HepG2 (cell line): ENCODE measurements around the gene CHMP5. TPM values are rescaled to one million over a fixed set of nuclear protein-coding genes. Genes with fewer than 3 reads are reported as not detected.

Experiments used
- ATAC-seq: fragments of 200-7000 bp; cut with Tn5 transposase; 3 replicates; pipeline ENCODE4 v1.9.1; 2020; ENCODE audit warnings: mild to moderate bottlenecking, moderate library complexity
- BruUV-seq: library from RNA; stranded (reverse); fragments of 400-500 nt; replicated peaks from 2 replicates; lab custom pipeline; 2021; lab: Mats Ljungman, UMichigan
- CTCF ChIA-PET: fragments of 300-600 bp; formaldehyde crosslinking; extraction: SDS; loops from one replicate; lab custom pipeline; 2021; ENCODE audit warnings: low total read pairs, inconsistent platforms, low intra/inter-chr PET ratio; lab: Yijun Ruan, JAX
- POLR2A ChIA-PET: fragments of 350-600 bp; sonication (Branson Sonifier 250); formaldehyde crosslinking; loops from one replicate; lab custom pipeline; 2020; ENCODE audit warnings: antibody characterized with exemption, inconsistent platforms; lab: Yijun Ruan, JAX
- DNase-seq: peaks from one replicate; pipeline ENCODE4 v3.0.0-alpha.2; 2015; ENCODE audit warnings: low spot score
- FAIRE-seq: peaks from 3 replicates; lab custom pipeline; 2011; peaks lifted over from hg19 to GRCh38; lab: Jason Lieb, UNC
- H2AFZ ChIP-seq: one replicate; pipeline ENCODE4 v1.6.1; 2011; ENCODE audit warnings: low read length, inconsistent platforms
- H3K27ac ChIP-seq: fragments of 300-600 bp; 3 replicates; pipeline ENCODE4 v1.8.0; 2011; ENCODE audit warnings: mixed run types, mild to moderate bottlenecking, mixed read lengths, low read length, inconsistent platforms; ENCODE audit not compliant: insufficient read depth; ENCODE audit errors: extremely low read length
- H3K27me3 ChIP-seq, 2 experiments: fragments of 200-600 bp in 1 of 2; 2 replicates in 1 of 2; 3 replicates in 1 of 2; pipeline versions ENCODE4 v1.6.0 to v1.8.0; 2011; ENCODE audit warnings: low read length in 2 of 2, mild to moderate bottlenecking in 2 of 2, moderate library complexity in 2 of 2, inconsistent platforms in 1 of 2; ENCODE audit not compliant: insufficient read depth in 2 of 2, control insufficient read depth in 1 of 2
- H3K36me3 ChIP-seq, 2 experiments: fragments of 200-600 bp in 1 of 2; replicated peaks in 1 of 2; 2 replicates in 1 of 2; 3 replicates in 1 of 2; pipeline versions ENCODE4 v1.5.1 to v1.8.0; 2011; ENCODE audit warnings: low read length in 2 of 2, inconsistent platforms in 1 of 2; ENCODE audit not compliant: insufficient read depth in 2 of 2, control insufficient read depth in 1 of 2
- H3K4me1 ChIP-seq: 2 replicates; pipeline ENCODE4 v1.5.1; 2012; ENCODE audit warnings: low read length, inconsistent platforms; ENCODE audit not compliant: insufficient read depth
- H3K4me2 ChIP-seq: 2 replicates; pipeline ENCODE4 v1.6.0; 2011; ENCODE audit warnings: low read depth, low read length, inconsistent platforms
- H3K4me3 ChIP-seq, 3 experiments: fragments of 200-600 bp in 1 of 3; sonication (generic), shearing (Covaris generic) in 1 of 3; replicated peaks in 1 of 3; 2 replicates each; pipeline ENCODE4 v1.5.1; 2011 to 2016; ENCODE audit warnings: low read length in 3 of 3, inconsistent platforms in 2 of 3, low read depth in 2 of 3, mild to moderate bottlenecking in 2 of 3, control low read depth in 1 of 3, mixed read lengths in 1 of 3; ENCODE audit not compliant: insufficient read depth in 1 of 3
- H3K79me2 ChIP-seq: one replicate; pipeline ENCODE4 v1.6.1; 2011; ENCODE audit warnings: low read length, inconsistent platforms; ENCODE audit not compliant: insufficient read depth
- H3K9ac ChIP-seq: 2 replicates; pipeline ENCODE4 v1.6.0; 2011; ENCODE audit warnings: mild to moderate bottlenecking, low read depth, low read length, inconsistent platforms; ENCODE audit not compliant: insufficient read depth
- H3K9me3 ChIP-seq: 2 replicates; pipeline ENCODE4 v1.5.1; 2012; ENCODE audit warnings: mild to moderate bottlenecking, low read length
- H4K20me1 ChIP-seq: 2 replicates; pipeline ENCODE4 v1.6.0; 2011; ENCODE audit warnings: inconsistent platforms, mild to moderate bottlenecking, low read length, moderate library complexity; ENCODE audit not compliant: insufficient read depth
- ARID4A ChIP-seq: sonication (generic); formaldehyde crosslinking; IDR thresholded peaks from 2 replicates; pipeline ENCODE4 v1.5.0; 2020; ENCODE audit warnings: mild to moderate bottlenecking, missing genetic modification reagents, borderline replicate concordance
- ATF5 ChIP-seq: sonication (generic); formaldehyde crosslinking; IDR thresholded peaks from 2 replicates; pipeline ENCODE4 v1.4.0; 2020; ENCODE audit warnings: mild to moderate bottlenecking, low read depth, missing genetic modification reagents
- FOXK1 ChIP-seq: sonication (generic); formaldehyde crosslinking; IDR thresholded peaks from 2 replicates; pipeline ENCODE4 v1.4.0; 2020; ENCODE audit warnings: low read depth, missing genetic modification reagents, borderline replicate concordance
- NFKB2 ChIP-seq: sonication (generic); formaldehyde crosslinking; IDR thresholded peaks from 2 replicates; pipeline ENCODE4 v1.4.0; 2020; ENCODE audit warnings: missing genetic modification reagents, borderline replicate concordance
- RAD21 ChIP-seq: fragments of 450-650 bp; formaldehyde crosslinking; IDR thresholded peaks from 2 replicates; pipeline ENCODE4 v1.5.0; 2020; ENCODE audit warnings: mild to moderate bottlenecking
- RBM22 ChIP-seq: fragments of 200-400 bp; formaldehyde crosslinking; optimal IDR thresholded peaks from 2 replicates; pipeline ENCODE3; 2017; ENCODE audit warnings: mild to moderate bottlenecking, low read length, moderate library complexity
- WGBS: methylation state at CpG from one replicate; pipeline ENCODE4 v1.1.6; 2017; ENCODE audit warnings: low lambda C conversion rate; 5-methylcytosine and 5-hydroxymethylcytosine counted together
- in situ Hi-C: cut with HindIII; loops from 2 replicates; pipeline ENCODE4 v1.10.0; 2017; ENCODE audit warnings: low pct_unique_long_range_greater_than_20kb; ENCODE audit not compliant: extremely low pct_ligation_motif_present
- intact Hi-C: fragments of 100-400 bp; cut with micrococcal nuclease; formaldehyde crosslinking; loops from one replicate; pipeline ENCODE4 v1.10.0; 2022; ENCODE audit not compliant: unreplicated experiment
- polyA plus RNA-seq, 8 experiments: library from polyadenylated mRNA; depleted of rRNA in 3 of 8; stranded (reverse) in 7 of 8; unstranded in 1 of 8; fragments of >200 nt; fragmentation: Illumina TruSeq in 4 of 8; extraction: Trizol in 4 of 8; gene quantifications; 2 replicates each; pipeline versions ENCODE4 v1.2.1 to v1.2.3, GENCODE V29; 2011 to 2016; ENCODE audit warnings: low read depth in 4 of 8, missing spikeins in 1 of 8, mixed read lengths in 1 of 8; ENCODE audit not compliant: insufficient read depth in 1 of 8
- total RNA-seq, 5 experiments: library from RNA; depleted of rRNA; stranded (reverse); fragments of >200 nt; fragmentation: Illumina TruSeq; extraction: Trizol; gene quantifications; 2 replicates each; pipeline ENCODE4 v1.2.3, GENCODE V29; 2016; ENCODE audit warnings: low read depth in 1 of 5

CHMP5 gene
- total and polyA plus RNA-seq, 2 of the 13 experiments (the other 11 are each of a cell fraction or from before 2014, with no cell fraction given) = 46.0 to 57.3 TPM

DNA sequence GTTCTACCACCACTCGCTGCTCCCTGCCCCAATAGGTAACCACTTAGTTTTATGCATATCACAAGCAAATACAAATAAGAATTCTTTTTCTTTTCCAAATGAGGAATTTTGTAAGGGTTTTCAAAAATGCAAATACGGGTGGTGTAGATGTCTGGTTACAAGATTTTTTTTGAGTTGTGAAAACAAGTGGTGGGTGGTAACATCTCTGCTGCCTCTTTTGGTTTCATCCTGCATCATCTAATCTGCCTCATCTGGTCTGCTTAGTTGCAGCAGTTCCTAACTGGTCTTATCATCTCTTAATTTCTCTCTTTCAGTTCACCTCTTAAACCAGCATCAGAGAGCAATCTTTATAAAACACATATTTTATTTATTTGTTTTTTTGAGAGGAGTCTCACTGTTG, 30.7 kb downstream of the CHMP5 start:
- H3K27ac ChIP-seq = no peak overlapping the region
- in situ Hi-C loops = loop anchor here (10.0 kb wide), 1 partner anchor 169 kb away; no protein-coding TSS in a partner anchor
- TF ChIP-seq RAD21 (CRISPR knock-in tag) (no peak), ATF5 (CRISPR knock-in tag) (no peak)
- TF ChIP-seq, all 625 proteins: peak for 0
- H3K4me1 ChIP-seq = peaks cover 97% of the 10 kb centered on the region
- H2AFZ ChIP-seq = no peak overlapping the region
- H3K9me3 ChIP-seq = no peaks in the 10 kb centered on the region
- no peak for DNase-seq
- ATAC-seq = no peak
- peaks cover 5% of the 10 kb centered on the region for H4K20me1 ChIP-seq
- H3K36me3 ChIP-seq = peaks cover 12 to 63% of the 10 kb centered on the region in 2 experiments
- H3K4me2 ChIP-seq = no peak overlapping the region
- intact Hi-C loops = no loop called here
- 100% methylated on average over 2 of the region's 2 CpGs for WGBS
- CTCF ChIA-PET = no interaction called here
- POLR2A ChIA-PET = no interaction called here
- no TSS peak for BruUV-seq
- no peak overlapping the region for H3K9ac ChIP-seq
- no peak overlapping the region for H3K4me3 ChIP-seq
- no peaks in the 10 kb centered on the region for H3K27me3 ChIP-seq
- peaks cover 87% of the 10 kb centered on the region for H3K79me2 ChIP-seq
- FAIRE-seq = no peak

- no peak overlapping the region for H2AFZ ChIP-seq
- H3K4me1 ChIP-seq = peaks cover 85% of the 10 kb centered on the region
- no peaks in the 10 kb centered on the region for H3K27me3 ChIP-seq
- no peak overlapping the region for H3K4me3 ChIP-seq
- peaks cover 6% of the 10 kb centered on the region for H4K20me1 ChIP-seq
- intact Hi-C loops (no loop called here), in situ Hi-C loops (loop anchor here (10.0 kb wide), 1 partner anchor 167 kb away; no protein-coding TSS in a partner anchor)
- FAIRE-seq (no peak), ATAC-seq (no peak; the same call in 2 of the 3 replicates), DNase-seq (no peak)
- ChIA-PET CTCF (no interaction called here), POLR2A (interaction anchor here (0.5 kb wide), 1 partner anchor 19 kb away, joined by 3 read pairs; no protein-coding TSS in a partner anchor)
- H3K9me3 ChIP-seq = no peaks in the 10 kb centered on the region
- H3K27ac ChIP-seq = peak overlapping the region; percentile 20
- 0 out of 2 replicates have a peak overlapping the region, but pooled peaks have one; percentile 0 for H3K9ac ChIP-seq
- peaks cover 74% of the 10 kb centered on the region for H3K79me2 ChIP-seq
- H3K4me2 ChIP-seq = peak overlapping the region; percentile 34; the same call in 1 of the 2 replicates
- peaks cover 14 to 78% of the 10 kb centered on the region in 2 experiments for H3K36me3 ChIP-seq
- WGBS = 40% methylated on average over 1 of the region's 1 CpG
- BruUV-seq = no TSS peak
- no peak for TF ChIP-seq FOXK1 (CRISPR knock-in tag)
- TF ChIP-seq RBM22 = peak; percentile 19
- TF ChIP-seq NFKB2 (CRISPR knock-in tag) = no peak
- no peak for TF ChIP-seq ARID4A (CRISPR knock-in tag)
Observed at GRCh38 chr9:33297432-33297831, 32.6 kb downstream of the CHMP5 start.
